Measurements from ENCODE around the gene SS18L1. TPM values are rescaled to one million over a fixed set of nuclear protein-coding genes. Genes with fewer than 3 reads are reported as not detected.

SS18L1 gene
- total and polyA plus RNA-seq, 10 of the 15 experiments (the other 5 are each of a cell fraction or from before 2014, with no cell fraction given): 1.8 to 20.0 (median 6.6) TPM

GRCh38 chr20:62122654-62123449 is 20.7 kb upstream of the SS18L1 start (continued):
- TF ChIP-seq KAT2A (conservative IDR thresholded peaks at IDR 0.05; ENCODE audit: control insufficient read depth, low read depth, low read length) (no peak), ASH2L (IDR thresholded peaks at IDR 0.05; ENCODE audit: borderline replicate concordance, low read depth) (no peak), SMARCA5 (IDR thresholded peaks at IDR 0.05) (0 out of 2 replicates have a peak, but pooled peaks have one; percentile 36)

- DNase-seq (ENCODE audit: low read depth, low spot score) (no peak), FAIRE-seq (no peak), ATAC-seq (no peak)
- no peak overlapping the region for H2AFZ ChIP-seq (ENCODE audit: control insufficient read depth, low read depth, low read length)
- BruUV-seq (replicated peaks): no TSS peak
- peaks cover 21% of the 10 kb centered on the region for H3K79me2 ChIP-seq (ENCODE audit: control insufficient read depth, insufficient read depth, low read length)
- peak overlapping the region; percentile 73 for H3K4me3 ChIP-seq
- POLR2A ChIA-PET: interaction anchor here (1.0 to 1.2 kb wide), 2 partner anchors 18 to 60 kb away, joined by 3 to 4 read pairs; no protein-coding TSS in a partner anchor
- no peaks in the 10 kb centered on the region; the same call in none of the 2 replicates for H3K4me1 ChIP-seq (ENCODE audit: control insufficient read depth, insufficient read depth, low read length)
- CTCF ChIA-PET: interaction anchor here (5.1 to 5.7 kb wide), 2 partner anchors 12 to 18 kb away, joined by 22 to 26 read pairs; no protein-coding TSS in a partner anchor
- H3K4me2 ChIP-seq (ENCODE audit: control insufficient read depth, insufficient read depth): peak overlapping the region; percentile 73
- peaks cover 6 to 19% of the 10 kb centered on the region in 2 experiments for H3K36me3 ChIP-seq (ENCODE audit: control insufficient read depth in 2 of 2, insufficient read depth in 2 of 2, low read length in 1 of 2)
- SMC1A ChIA-PET (ENCODE audit: uncharacterized antibody, unreplicated experiment): interaction anchor here (0.7 to 2.6 kb wide), 3 partner anchors 12 to 65 kb away, joined by 4 to 6 read pairs (median 5); no protein-coding TSS in a partner anchor
- 58% methylated on average over 19 of the region's 19 CpGs for WGBS (ENCODE audit: insufficient coverage, insufficient replicate concordance, low lambda C conversion rate, missing lambda C conversion rate)
- no peaks in the 10 kb centered on the region for H3K27me3 ChIP-seq (replicated peaks in 1 of 2; ENCODE audit: control insufficient read depth in 2 of 2, insufficient read depth in 2 of 2, low read length in 1 of 2)
- RAD21 ChIA-PET (ENCODE audit: unreplicated experiment): no interaction called here
- intact Hi-C loops (cut with micrococcal nuclease; ENCODE audit: unreplicated experiment): loop anchor here (2.0 to 10.0 kb wide), 6 partner anchors 19 to 261 kb away; partner anchors contain the start of genes MTG2, PSMA7, RPS21 and SS18L1
- peaks cover 10% of the 10 kb centered on the region for H4K20me1 ChIP-seq (ENCODE audit: control insufficient read depth, insufficient read depth)
- TF ChIP-seq ASH2L (IDR thresholded peaks at IDR 0.05; ENCODE audit: borderline replicate concordance, low read depth): no peak
- TF ChIP-seq ZBTB33 (IDR thresholded peaks at IDR 0.05): no peak
- 0 out of 6 replicates have a peak, but pooled peaks of 1 of the 3 experiments have one; percentile 17 for TF ChIP-seq CTCF (IDR thresholded peaks at IDR 0.05 in 2 of 3, conservative IDR thresholded peaks at IDR 0.05 in 1 of 3; ENCODE audit: control insufficient read depth in 2 of 3, extremely low read depth in 1 of 3, insufficient read depth in 1 of 3, low read depth in 3 of 3, low read length in 3 of 3)
- in situ Hi-C loops (cut with MboI): loop anchor here (5.0 kb wide), 1 partner anchor 56 kb away; the partner anchor contains the start of gene TAF4
- peak overlapping the region; percentile 70 for H3K9ac ChIP-seq (ENCODE audit: control insufficient read depth, insufficient read depth, low read length)
- H3K27ac ChIP-seq (ENCODE audit: control insufficient read depth, insufficient read depth): no peak overlapping the region; the same call in 1 of the 2 replicates
- H3K9me3 ChIP-seq (replicated peaks; ENCODE audit: control insufficient read depth, insufficient read depth, low read length): no peaks in the 10 kb centered on the region; the same call in 2 of the 3 replicates
Observed at GRCh38 chr20:62123450-62124118, 20.0 kb upstream of the SS18L1 start.
